Measurements from ENCODE around the gene ERO1A. TPM values are rescaled to one million over a fixed set of nuclear protein-coding genes. Genes with fewer than 3 reads are reported as not detected.
"Not testable (repeated sequence)": the region's sequence is repeated elsewhere in the genome, so short reads cannot be mapped to it uniquely, and the experiment has no call there.

Gene ERO1A
- polyA plus RNA-seq (2014; cell fraction: cytosol; rRNA removed): 33.2 and 36.9 TPM in 2 replicates
- polyA plus RNA-seq (2014; cell fraction: nucleus; rRNA removed): 31.6 and 40.1 TPM in 2 replicates

- peak; percentile 76 for DNase-seq (ENCODE audit: low spot score)
These were observed at the start of gene ERO1A for GRCh38 chr14:52695481-52696091. TSS of gene ERO1A (minus strand) at chr14:52695558. CDS start at chr14:52695481, 77 bp downstream.

- DNase-seq (ENCODE audit: low spot score): no peak
These were observed 46.5 kb upstream of the ERO1A start for GRCh38 chr14:52741865-52742264.

GRCh38 chr14:52740751-52741150 lies 45.4 kb upstream of the ERO1A start:
- no peak for DNase-seq (ENCODE audit: low spot score)

- no peak for DNase-seq (ENCODE audit: low spot score)
These were observed 43.1 kb upstream of the ERO1A start for GRCh38 chr14:52738409-52738808.

GRCh38 chr14:52735921-52736489 lies 40.6 kb upstream of the ERO1A start:
- no peak for DNase-seq (ENCODE audit: low spot score)

- DNase-seq (ENCODE audit: low spot score): no peak
These were observed 38.5 kb upstream of the ERO1A start for GRCh38 chr14:52733824-52734223.

GRCh38 chr14:52730709-52731111 lies 35.4 kb upstream of the ERO1A start:
- no peak for DNase-seq (ENCODE audit: low spot score)

GRCh38 chr14:52729925-52730708 lies 34.8 kb upstream of the ERO1A start, which contains the start of gene STYX:
TSS of gene STYX (plus strand) at chr14:52730166. CDS start at chr14:52730475, 309 bp downstream.
- peak; percentile 96 for DNase-seq (ENCODE audit: low spot score)

GRCh38 chr14:52729585-52729924 lies 34.2 kb upstream of the ERO1A start:
- DNase-seq (ENCODE audit: low spot score): no peak

- not testable (repeated sequence) for DNase-seq (ENCODE audit: low spot score)
These were observed 33.7 kb upstream of the ERO1A start for GRCh38 chr14:52729035-52729434.

GRCh38 chr14:52727509-52727908 lies 32.2 kb upstream of the ERO1A start:
- DNase-seq (ENCODE audit: low spot score): not testable (repeated sequence)

GRCh38 chr14:52724360-52724644 lies 28.9 kb upstream of the ERO1A start:
- DNase-seq (ENCODE audit: low spot score): no peak

- DNase-seq (ENCODE audit: low spot score): no peak
These were observed 28.4 kb upstream of the ERO1A start for GRCh38 chr14:52723514-52724359.

GRCh38 chr14:52716155-52716554 lies 20.8 kb upstream of the ERO1A start:
- no peak for DNase-seq (ENCODE audit: low spot score)

GRCh38 chr14:52711666-52712065 lies 16.3 kb upstream of the ERO1A start:
- no peak for DNase-seq (ENCODE audit: low spot score)

GRCh38 chr14:52706724-52707706 lies 11.7 kb upstream of the ERO1A start, which contains the start of gene PSMC6:
TSS of gene PSMC6 (plus strand) at chr14:52707200. CDS start at chr14:52707220, 20 bp downstream.
- DNase-seq (ENCODE audit: low spot score): peak; percentile 93

GRCh38 chr14:52706286-52706685 lies 10.9 kb upstream of the ERO1A start:
- DNase-seq (ENCODE audit: low spot score): peak; percentile 42

GRCh38 chr14:52703664-52704063 lies 8.3 kb upstream of the ERO1A start:
- DNase-seq (ENCODE audit: low spot score): no peak

GRCh38 chr14:52703225-52703624 lies 7.9 kb upstream of the ERO1A start:
- DNase-seq (ENCODE audit: low spot score): no peak

- DNase-seq (ENCODE audit: low spot score): no peak
These were observed 5.9 kb upstream of the ERO1A start for GRCh38 chr14:52701223-52701622.

Data from SK-N-DZ (cell line).